BE2C (cell line): ENCODE results near the gene PSMB5.
"Not testable (repeated sequence)": the region's sequence is repeated elsewhere in the genome, so short reads cannot be mapped to it uniquely, and the experiment has no call there.

Source experiments
- DNase-seq: peaks from one replicate; pipeline ENCODE4 v3.0.0-alpha.2; 2020
- H3K27me3 ChIP-seq: fragments of 250-450 bp; sonication (Bioruptor Pico); 2 replicates; pipeline ENCODE4 v1.5.1; 2020; ENCODE audit warnings: mild to moderate bottlenecking
- H3K36me3 ChIP-seq: fragments of 250-450 bp; sonication (Bioruptor Pico); 2 replicates; pipeline ENCODE4 v1.5.1; 2020; ENCODE audit warnings: mild to moderate bottlenecking
- H3K4me1 ChIP-seq: fragments of 250-450 bp; sonication (Bioruptor Pico); 2 replicates; pipeline ENCODE4 v1.5.1; 2020
- H3K4me3 ChIP-seq: 2 replicates; pipeline ENCODE4 v1.5.1; 2011; ENCODE audit warnings: low read depth, low read length
- H3K9me3 ChIP-seq: fragments of 250-450 bp; sonication (Bioruptor Pico); 2 replicates; pipeline ENCODE4 v1.5.1; 2020
- CTCF ChIP-seq: IDR thresholded peaks from 2 replicates; pipeline ENCODE4 v1.5.1; 2012; ENCODE audit warnings: mild to moderate bottlenecking, low read depth, low read length

PSMB5 gene

GRCh38 chr14:23021889-23022442 lies 12.7 kb downstream of the PSMB5 start:
- Histone ChIP-seq H3K36me3 (peaks cover 24% of the 10 kb centered on the region), H3K4me3 (no peak overlapping the region), H3K4me1 (peaks cover 22% of the 10 kb centered on the region), H3K27me3 (no peaks in the 10 kb centered on the region), H3K9me3 (no peaks in the 10 kb centered on the region)
- no peak for DNase-seq
- no peak for TF ChIP-seq CTCF

DNA sequence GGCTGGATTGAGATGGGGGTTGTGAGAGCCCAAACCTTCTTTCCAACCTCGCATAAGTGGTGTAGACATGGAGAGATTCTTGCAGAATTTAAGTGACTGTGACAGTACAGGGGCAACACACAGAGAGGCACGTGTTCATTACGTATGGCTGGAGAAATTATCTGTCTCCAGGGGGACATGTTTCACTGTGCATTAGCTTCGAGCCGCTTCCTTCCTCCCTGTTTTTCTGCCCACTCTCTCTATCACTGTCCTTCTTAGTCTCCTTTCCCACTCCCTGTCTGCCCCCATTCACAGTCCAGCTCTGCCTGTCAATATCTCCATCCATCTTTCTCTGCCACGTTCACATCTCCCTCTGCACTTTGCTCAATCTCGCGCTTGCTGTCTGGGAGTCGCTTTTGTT lies 13.3 kb downstream of the PSMB5 start:
- H3K27me3 ChIP-seq = no peaks in the 10 kb centered on the region
- no peak overlapping the region for H3K4me3 ChIP-seq
- H3K36me3 ChIP-seq = peaks cover 21% of the 10 kb centered on the region
- TF ChIP-seq CTCF = no peak
- no peak for DNase-seq
- H3K9me3 ChIP-seq = no peaks in the 10 kb centered on the region
- peaks cover 22% of the 10 kb centered on the region for H3K4me1 ChIP-seq

GRCh38 chr14:23020143-23021128 lies 14.3 kb downstream of the PSMB5 start:
- Histone ChIP-seq H3K9me3 (no peaks in the 10 kb centered on the region), H3K36me3 (peaks cover 11% of the 10 kb centered on the region), H3K4me3 (no peak overlapping the region), H3K4me1 (peaks cover 20% of the 10 kb centered on the region), H3K27me3 (no peaks in the 10 kb centered on the region)
- DNase-seq = no peak
- TF ChIP-seq CTCF = no peak

GRCh38 chr14:23018107-23018506 lies 16.6 kb downstream of the PSMB5 start:
- H3K4me1 ChIP-seq = peaks cover 21% of the 10 kb centered on the region
- TF ChIP-seq CTCF = no peak

GRCh38 chr14:23017091-23017490 lies 17.6 kb downstream of the PSMB5 start:
- no peaks in the 10 kb centered on the region for H3K27me3 ChIP-seq
- no peak overlapping the region for H3K4me3 ChIP-seq
- H3K4me1 ChIP-seq = peaks cover 23% of the 10 kb centered on the region
- H3K36me3 ChIP-seq = no peaks in the 10 kb centered on the region
- no peak for TF ChIP-seq CTCF
- DNase-seq = no peak
- no peaks in the 10 kb centered on the region for H3K9me3 ChIP-seq

More at GRCh38 chr14:23018107-23018506, 16.6 kb downstream of the PSMB5 start:
- Histone ChIP-seq H3K27me3 (no peaks in the 10 kb centered on the region), H3K4me3 (no peak overlapping the region), H3K9me3 (no peaks in the 10 kb centered on the region), H3K36me3 (no peaks in the 10 kb centered on the region)
- DNase-seq = no peak

DNA sequence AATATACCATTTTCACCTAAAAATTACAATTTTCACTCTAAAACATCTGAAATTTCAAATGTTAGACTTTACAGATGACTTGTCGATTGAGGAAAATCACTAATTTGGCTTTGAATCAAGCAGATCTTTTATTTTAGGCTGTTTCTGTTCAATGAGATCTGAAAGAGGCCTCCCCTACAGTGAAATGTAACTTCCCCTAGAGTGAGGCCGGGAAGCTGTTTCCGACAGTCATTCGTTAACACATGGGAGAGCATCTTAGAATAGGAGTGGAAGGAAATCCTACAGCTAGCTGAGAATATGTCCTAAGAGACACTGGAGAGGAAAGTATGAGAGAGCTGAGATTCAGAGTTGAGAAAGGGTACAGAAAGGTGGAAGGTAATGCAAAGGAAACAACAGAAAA lies 19.1 kb downstream of the PSMB5 start:
- H3K4me3 ChIP-seq = no peak overlapping the region
- DNase-seq = no peak
- TF ChIP-seq CTCF = no peak
- peaks cover 11% of the 10 kb centered on the region for H3K4me1 ChIP-seq
- H3K36me3 ChIP-seq = no peaks in the 10 kb centered on the region
- no peaks in the 10 kb centered on the region for H3K9me3 ChIP-seq
- H3K27me3 ChIP-seq = no peaks in the 10 kb centered on the region

DNA sequence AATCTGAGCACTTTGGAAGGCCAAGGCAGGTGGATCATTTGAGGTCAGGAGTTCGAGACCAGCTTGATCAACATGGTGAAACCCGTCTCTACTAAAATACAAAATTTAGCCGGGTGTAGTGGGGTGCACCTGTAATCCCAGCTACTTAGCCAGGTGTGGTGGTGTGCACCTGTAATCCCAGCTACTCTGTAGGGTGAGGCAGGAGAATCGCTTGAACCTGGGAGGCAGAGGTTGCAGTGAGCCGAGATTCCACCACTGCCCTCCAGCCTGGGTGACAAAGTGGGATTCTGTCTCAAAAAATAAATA lies 21.0 kb downstream of the PSMB5 start:
- peaks cover 13% of the 10 kb centered on the region for H3K4me1 ChIP-seq
- not testable (repeated sequence) for H3K27me3 ChIP-seq, H3K9me3 ChIP-seq, H3K36me3 ChIP-seq, H3K4me3 ChIP-seq, DNase-seq
